Body of pancreas (tissue), 4 donors: ENCODE measurements around the gene LDLRAD2.

Experiments
- CTCF ChIP-seq, 7 experiments: fragments of 450-650 bp in 4 of 7; fragments of 200-600 bp in 3 of 7; sonication (generic) in 3 of 7; IDR thresholded peaks; one replicate each; pipeline ENCODE4 v1.5.1; 2016 to 2019; ENCODE audit warnings: antibody characterized with exemption in 7 of 7
- POLR2A ChIP-seq, 3 donors: fragments of 450-650 bp; IDR thresholded peaks; one replicate each; pipeline ENCODE4 v1.6.1; 2016; ENCODE audit warnings: antibody characterized with exemption in 3 of 3, mild to moderate bottlenecking in 2 of 3

- no peak for TF ChIP-seq CTCF (IDR thresholded peaks at IDR 0.05)
- no peak for TF ChIP-seq POLR2A (IDR thresholded peaks at IDR 0.05)
Observed at GRCh38 chr1:21814981-21815582, 3.0 kb downstream of the LDLRAD2 start.
